Measurements from ENCODE around the gene ADAMTS5.

The ADAMTS5 gene

DNA sequence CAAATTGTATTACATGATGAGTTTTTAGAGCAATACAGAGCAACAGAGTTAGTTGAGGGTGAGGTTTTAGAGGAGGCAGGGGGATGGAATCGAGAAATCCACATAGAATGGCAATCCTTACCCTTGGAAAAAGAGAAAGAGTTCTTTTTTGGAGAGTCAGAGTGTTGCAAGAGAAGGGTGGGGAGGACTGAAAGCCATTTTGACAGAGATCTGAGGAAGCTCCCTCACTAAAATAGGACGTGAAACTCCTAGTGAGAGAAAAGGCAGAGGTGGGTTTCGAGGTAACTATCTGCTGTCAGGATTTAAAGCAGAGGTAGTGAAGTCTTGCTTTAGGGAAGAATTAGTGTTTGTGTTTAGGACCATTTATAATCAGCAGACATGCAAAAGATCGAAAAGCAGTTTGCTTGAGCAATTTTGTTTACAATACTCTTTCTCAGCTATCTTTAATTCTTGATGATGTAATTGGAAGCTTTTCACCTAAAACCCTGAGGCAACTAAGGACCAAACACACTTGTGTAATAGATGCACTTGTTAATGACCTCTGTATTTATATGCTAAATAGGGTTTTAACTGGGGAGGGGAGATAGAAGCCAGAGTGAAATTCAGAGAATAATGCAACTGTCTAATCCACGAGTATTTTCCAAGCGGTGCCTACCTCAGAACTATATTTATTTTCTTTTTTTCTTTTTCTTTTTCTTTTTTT is 20.0 kb downstream of the ADAMTS5 start:
- DNase-seq = no peak

DNA sequence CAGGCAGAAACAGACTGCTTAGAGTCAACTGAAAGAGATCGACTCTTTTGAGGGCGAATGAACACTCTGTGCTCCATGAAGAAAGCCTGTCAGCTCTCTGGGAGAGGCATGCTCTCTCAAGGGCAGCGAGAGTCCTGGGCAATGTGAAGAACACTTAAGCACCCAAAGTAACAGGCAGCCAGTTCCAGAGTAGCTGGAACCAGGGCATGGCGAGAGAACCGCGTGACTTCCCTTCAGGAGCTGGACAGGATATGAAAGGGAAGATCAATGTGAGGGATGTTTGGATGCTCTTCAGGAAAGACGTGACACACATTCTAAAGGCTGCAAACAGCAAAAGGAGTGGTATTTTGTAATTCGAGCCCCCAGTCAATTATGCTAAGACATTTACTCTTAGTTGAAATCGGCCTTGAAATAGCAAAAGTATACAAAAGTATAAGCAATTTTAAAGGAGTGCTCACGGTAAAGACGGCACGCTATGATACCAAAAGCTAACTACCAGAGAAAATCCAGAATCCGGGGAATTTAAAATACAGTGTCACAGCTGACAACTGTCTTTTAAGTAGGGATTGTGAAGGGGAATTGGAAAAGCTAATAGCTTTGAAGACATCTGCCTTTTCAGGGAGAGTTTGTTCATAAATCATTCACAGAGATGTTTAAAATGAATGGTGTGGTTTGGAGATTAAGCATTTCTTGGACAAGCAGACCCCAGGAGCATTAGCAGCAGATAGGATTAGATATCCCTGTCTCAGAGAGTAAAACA is 20.8 kb downstream of the ADAMTS5 start:
- DNase-seq = no peak

- DNase-seq = no peak
These were observed 23.0 kb downstream of the ADAMTS5 start for GRCh38 chr21:26943921-26944320.

DNA sequence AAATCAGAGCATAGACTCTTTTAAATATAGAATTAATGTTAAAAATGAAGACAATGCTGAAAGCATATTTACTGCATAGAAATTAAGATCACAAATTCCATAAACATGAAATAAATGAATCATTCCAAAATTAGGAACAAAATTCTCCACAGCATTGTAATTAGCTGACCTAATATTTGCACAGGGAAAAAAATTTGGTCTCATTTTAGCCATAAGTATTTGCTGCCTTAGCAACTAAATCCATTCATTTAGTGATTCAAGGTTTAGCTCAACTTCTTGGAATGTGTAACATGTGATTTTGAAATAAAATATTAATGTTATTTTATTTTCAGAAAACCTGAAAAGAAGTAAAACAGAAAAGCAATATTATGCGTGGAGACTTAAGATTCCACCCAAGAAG is 25.5 kb downstream of the ADAMTS5 start:
- no peak for DNase-seq

- peak; percentile 46 for DNase-seq
These were observed 27.2 kb downstream of the ADAMTS5 start for GRCh38 chr21:26939601-26940111.

DNA sequence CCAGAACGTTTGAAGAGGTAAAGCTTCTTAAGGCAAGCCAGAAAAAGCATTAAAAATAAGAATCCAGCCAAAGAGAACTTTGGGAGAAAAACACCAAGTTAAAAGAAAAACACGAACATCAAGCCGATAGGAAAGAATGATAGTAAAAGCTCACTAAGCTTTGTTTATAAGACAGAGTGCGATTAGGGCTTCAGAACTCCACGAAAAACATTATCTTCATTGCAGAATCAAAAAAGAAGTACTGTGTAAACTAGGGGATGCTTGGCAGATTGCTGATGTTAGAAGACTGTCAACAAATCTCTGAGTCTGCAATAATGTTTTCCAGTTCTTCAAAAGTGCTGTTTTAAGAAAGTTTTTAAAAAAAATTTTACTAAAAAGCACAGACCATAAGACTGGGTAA is 30.2 kb downstream of the ADAMTS5 start:
- DNase-seq = no peak

- DNase-seq = no peak
These were observed 30.9 kb downstream of the ADAMTS5 start for GRCh38 chr21:26935977-26936376.

DNA sequence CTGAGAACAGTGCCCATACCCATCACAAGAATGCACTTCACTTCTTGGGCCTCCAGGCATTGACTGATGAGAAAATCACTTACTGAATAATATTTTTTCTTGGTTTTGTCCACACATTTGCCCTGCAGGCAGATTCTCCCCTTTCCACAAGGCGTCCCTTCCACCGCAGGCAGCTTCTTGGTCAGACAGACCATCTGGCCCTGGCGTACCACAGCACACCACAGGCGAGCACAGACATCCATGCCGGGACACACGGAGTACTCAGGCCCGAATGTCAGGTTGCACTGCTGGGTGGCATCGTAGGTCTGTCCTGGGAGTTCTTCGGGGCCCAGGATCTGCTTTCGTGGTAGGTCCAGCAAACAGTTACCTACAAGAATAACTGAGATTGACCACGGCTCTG is 32.5 kb downstream of the ADAMTS5 start:
- DNase-seq = no peak

- DNase-seq = no peak
These were observed 33.4 kb downstream of the ADAMTS5 start for GRCh38 chr21:26933448-26933847.

DNA sequence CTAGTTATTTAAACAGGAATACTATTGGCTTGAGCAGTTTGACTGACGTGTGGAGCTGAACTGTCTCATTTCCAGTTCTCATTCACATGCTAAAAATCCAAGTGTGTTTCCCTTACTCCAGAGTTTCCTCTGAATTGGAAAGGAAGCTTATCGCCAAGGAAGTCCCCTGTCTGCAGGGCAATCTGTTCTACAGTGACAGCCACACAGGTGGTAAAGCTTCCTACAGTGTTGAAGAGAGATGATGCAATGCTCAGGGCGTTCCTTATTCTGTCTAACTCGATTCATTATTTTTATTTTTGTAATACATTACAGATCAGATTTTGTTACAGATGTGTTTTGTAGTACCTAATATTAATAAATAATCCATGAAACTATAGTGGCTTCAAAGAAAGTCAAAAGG is 41.3 kb downstream of the ADAMTS5 start:
- no peak for DNase-seq

DNA sequence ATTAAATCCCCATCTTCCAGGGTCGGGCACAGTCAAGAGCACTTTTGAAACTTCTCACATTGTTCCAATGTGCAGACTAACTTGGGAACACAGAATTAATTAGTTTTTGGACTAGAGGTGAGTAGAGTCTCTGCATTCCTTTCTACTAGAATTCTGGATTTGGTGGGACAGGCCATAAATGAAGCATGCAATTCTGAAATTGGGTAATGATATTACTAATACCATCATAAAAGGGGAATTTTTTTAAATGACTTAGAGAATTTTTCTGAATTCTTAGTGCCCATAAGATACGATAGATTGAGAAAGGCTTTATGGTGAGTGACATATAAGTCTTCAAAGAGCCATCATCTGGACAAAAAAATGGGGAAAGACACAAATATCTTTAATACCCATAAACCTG is 41.8 kb downstream of the ADAMTS5 start:
- DNase-seq = no peak

GRCh38 chr21:26923986-26924385 is 42.9 kb downstream of the ADAMTS5 start:
- no peak for DNase-seq

DNA sequence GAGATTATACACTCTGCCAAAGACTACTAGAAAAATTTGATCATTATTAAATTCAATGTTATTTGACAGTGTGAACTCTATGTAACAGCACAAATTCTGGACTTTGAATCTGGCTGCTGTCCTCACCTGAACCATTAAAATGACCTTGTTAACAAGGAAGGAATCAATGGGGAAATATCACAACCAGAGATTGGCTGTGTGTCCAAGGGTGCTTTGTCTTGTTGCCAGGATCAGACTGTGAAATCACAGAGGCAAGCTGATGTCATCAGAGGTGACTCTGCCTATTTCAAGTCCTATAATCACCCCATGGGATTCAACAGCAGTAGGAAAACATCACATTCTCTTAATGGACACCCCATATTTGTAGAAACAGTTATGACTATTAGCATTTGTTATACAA is 46.8 kb downstream of the ADAMTS5 start:
- peak; percentile 45 for DNase-seq

DNA sequence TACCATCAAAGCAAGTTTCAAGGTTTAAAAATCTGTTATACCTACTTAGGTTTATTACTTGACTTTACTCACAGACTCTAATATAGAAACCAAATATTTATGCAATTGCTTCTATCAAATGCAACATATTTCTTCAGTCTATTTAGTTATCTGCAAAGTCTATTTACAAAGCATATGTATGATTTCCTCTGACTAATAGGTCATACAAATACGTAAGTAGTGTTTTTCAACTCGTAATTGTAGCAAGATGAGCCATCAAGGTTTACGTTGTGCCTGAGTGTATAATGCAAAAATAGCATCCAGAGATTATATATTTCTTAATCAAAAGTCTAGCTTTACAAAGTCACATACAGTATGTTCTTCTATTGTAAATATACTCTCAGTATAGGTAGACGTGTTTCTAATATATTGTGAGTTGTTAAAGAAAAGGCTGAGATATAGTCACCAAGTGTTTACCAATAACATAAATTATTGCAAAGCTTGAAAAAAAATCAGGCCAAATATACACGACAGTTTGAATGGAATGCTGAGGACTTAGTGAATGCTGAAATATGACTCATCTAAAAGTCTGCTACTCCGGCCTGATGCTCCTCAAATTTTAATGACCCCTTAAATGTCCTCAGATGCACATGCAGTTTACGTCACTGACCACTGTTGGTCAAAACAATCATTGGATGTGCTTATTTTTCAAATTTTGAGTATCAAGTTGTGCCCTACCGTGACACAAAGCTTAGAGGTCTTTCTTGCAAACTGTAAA is 48.4 kb downstream of the ADAMTS5 start:
- DNase-seq = peak; percentile 36

GRCh38 chr21:26916799-26917198 is 50.1 kb downstream of the ADAMTS5 start:
- no peak for DNase-seq

- no peak for DNase-seq
These were observed 52.3 kb downstream of the ADAMTS5 start for GRCh38 chr21:26914557-26914956.

DNA sequence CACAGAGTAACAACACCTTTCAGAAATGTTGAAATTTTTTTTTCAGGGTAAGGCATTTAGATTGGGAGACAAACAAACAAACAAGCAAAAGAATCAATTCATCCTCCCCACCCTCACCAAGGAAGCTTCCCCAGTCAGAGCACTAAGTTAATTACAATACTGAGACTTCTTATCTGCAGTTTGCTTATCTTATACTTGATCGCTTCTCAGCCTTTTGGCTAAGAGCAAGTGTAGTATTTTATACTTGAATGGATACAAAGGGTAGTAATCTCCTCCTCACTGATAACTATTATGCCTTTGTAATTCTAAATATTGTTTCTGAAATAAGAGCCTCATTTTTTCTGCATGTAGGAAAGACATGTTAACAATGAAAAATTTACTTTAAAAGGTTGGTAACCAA is 54.4 kb downstream of the ADAMTS5 start:
- no peak for DNase-seq

DNA sequence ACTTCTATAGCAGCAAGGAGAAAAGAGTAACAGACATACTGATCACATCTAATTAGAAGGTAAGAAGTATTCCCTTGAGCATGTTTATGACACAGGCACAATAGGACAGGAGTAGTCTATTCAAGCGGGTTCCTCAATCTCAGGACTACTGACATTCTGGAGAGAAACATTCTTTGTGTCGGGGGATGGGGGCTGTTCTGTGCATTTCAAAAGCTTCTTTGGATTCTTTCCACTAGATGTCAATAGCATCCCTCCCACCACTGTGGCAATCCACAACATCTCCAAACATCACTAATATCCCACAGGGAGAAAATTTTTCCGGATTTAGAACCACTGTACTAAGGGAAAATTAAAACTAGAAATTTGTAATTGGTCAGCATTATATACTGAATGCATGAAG is 56.9 kb downstream of the ADAMTS5 start:
- DNase-seq = peak; percentile 6

GRCh38 chr21:26900980-26901379 is 65.9 kb downstream of the ADAMTS5 start:
- DNase-seq = no peak

DNA sequence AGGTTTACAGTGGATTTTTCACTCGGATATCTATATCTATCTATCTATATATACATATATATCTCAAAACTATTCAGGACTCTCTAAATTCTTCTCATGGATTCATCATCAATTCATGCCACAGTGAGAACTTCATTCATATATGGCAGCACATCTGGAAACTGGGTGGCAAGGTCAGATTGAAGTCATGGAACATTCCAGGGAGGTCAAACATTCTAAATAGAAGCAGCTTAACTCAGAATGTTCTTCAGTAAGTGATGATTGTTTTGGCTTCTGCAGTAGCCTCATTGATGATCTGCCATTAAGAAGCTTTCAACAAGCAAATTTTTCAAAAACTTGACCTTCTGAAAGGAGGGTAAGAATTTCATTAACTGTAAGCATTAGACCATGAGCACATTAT is 74.7 kb downstream of the ADAMTS5 start:
- no peak for DNase-seq

DNA sequence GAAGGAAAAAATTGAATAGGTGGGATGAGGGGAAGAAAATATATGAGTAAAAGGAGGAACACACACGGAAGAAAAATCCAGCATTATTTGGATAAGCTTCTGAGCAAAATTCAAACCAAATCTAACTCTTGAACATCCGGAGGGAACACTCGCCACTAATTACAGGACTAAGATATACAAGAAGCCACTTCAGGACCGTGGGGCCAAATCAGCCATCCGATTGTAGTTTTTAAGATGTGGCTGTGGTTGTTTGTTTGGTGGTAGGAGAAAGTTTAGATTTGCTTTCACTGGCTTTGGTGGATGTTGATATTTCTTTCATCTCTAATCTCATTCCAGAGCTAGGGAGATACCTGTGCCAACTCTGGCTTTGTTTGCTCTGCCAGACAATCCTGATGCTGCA is 78.0 kb downstream of the ADAMTS5 start:
- DNase-seq = no peak

DNA sequence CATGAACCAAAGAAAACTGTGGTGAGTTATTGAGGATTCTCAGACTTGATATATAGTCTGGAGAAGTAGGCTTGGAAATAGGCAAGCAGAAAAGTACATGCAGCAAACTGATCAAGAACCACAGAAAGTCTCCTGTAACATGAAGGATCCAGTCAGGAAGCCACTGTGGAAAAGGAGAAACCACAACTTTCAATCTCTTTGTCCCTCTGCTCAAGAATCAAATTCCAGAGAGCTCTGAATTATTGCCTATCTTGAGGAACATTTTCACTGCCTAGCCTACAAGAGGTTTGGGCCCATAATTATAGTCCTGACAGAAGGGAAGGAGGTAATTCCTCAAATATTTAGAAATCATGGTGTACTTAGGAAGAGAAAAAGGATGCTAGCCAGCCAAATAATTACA is 78.6 kb downstream of the ADAMTS5 start:
- DNase-seq = no peak

DNA sequence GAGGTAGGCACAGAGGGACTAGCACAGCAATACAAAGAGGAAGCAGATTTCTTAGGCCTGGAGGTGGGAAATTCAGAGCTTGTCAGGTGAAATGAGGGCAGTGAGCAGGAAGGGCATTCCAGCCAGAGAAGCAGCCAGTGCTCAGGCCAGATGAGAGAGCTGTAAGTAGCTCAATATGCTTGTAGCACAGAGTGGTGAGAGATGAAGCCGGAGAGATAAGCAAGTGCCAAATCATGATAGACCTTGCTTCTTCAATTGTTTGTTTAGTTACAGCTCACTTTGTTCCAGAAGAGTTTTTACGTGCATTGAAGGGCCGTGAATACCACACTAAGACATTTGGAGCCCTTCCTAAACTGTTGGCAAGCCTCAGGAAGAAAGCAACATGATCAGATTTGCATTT is 79.6 kb downstream of the ADAMTS5 start:
- DNase-seq = no peak

DNA sequence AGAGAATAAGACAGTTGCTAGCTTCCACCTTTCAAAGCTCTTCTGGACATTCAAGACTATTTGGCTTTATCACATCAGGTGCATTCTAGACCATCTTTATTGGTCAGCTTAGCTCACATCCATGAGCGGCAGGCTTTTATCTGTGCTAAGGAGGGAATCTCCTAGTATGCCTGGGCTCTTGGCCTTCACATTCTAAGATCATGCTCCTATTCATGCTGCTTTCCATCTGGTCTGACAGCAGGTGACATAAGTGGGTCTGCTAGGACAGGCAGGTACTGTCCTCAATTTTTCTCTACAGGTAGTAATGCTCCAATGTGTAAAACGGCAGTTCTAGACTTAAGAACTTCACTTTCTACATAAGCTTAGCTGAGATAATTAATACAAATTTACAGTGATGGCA is 82.5 kb downstream of the ADAMTS5 start:
- DNase-seq = no peak
